Measurements from ENCODE around the gene R3HCC1L.

- no peak for TF ChIP-seq ZBTB1 (tag by site-specific recombination; IDR thresholded peaks at IDR 0.05)
- TF ChIP-seq ZNF530 (tag by site-specific recombination; IDR thresholded peaks at IDR 0.05; ENCODE audit: low read depth) = no peak
- no peak for TF ChIP-seq CTCF (tag by site-specific recombination; IDR thresholded peaks at IDR 0.05)
- no peak for TF ChIP-seq ZNF274 (IDR thresholded peaks at IDR 0.05; ENCODE audit: low read length)
- no peak for TF ChIP-seq ZNF274 (tag by site-specific recombination; IDR thresholded peaks at IDR 0.05; ENCODE audit: borderline replicate concordance)
- TF ChIP-seq PBX3 (CRISPR knock-in tag; IDR thresholded peaks at IDR 0.05) = no peak
- TF ChIP-seq ZNF362 (tag by site-specific recombination; IDR thresholded peaks at IDR 0.05) = no peak
- no peak for TF ChIP-seq ZNF112 (tag by site-specific recombination; IDR thresholded peaks at IDR 0.05)
- TF ChIP-seq PRDM6 (tag by site-specific recombination; IDR thresholded peaks at IDR 0.05) = no peak
- TF ChIP-seq ZBTB21 (tag by site-specific recombination; IDR thresholded peaks at IDR 0.05) = no peak
These were observed 70.9 kb downstream of the R3HCC1L start for GRCh38 chr10:98205351-98205750.

Measured in HEK293 (cell line).